DMS79 (cell line): ENCODE results near the gene RAG1.
"Not testable (repeated sequence)": the region's sequence is repeated elsewhere in the genome, so short reads cannot be mapped to it uniquely, and the experiment has no call there.

Experiments
- DNase-seq: peaks from one replicate; lab custom pipeline; 2025; lab: John Stamatoyannopoulos, UW

RAG1 gene

DNA sequence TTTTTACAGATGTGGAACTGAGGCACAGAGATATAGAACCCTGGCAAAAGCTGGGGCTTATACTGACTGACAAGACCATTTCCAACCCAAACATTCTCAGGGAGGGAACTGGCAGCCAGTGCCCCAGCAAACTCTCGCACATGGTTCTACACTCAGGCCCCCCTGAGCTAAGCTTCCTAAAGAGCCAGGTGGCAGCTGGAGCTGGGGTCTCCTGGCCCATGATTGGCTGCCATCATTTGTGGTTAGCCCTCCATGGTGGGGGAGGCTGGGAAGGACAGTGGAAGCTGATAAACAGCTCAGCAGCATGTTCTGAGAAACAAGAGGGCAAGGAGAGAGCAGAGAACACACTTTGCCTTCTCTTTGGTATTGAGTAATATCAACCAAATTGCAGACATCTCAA is at the start of gene RAG1:
Gene RAG1 (plus strand): TSS at position 314 of the 400 bp plus-strand sequence. CDS start 5,298 bp downstream, outside the sequence.
- DNase-seq: no peak

DNA sequence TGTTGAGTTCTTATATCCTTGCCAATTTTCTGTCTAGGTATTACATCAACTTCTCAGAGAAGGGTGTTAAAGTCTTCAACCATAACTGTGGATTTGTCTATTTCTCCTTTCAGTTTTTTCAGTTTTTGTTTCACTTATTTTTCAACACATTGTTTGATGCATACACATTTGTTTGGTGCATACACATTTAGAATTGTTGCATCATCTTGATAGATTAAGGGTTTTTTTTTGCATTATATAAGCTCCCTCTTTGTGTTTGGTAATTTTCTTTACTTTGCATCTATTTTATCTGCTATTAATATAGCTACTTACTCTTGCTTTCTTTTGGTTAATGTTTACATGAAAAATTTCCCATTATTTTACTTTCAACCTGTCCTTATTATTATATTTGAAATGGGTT is 37.0 kb upstream of the RAG1 start:
- no peak for DNase-seq

DNA sequence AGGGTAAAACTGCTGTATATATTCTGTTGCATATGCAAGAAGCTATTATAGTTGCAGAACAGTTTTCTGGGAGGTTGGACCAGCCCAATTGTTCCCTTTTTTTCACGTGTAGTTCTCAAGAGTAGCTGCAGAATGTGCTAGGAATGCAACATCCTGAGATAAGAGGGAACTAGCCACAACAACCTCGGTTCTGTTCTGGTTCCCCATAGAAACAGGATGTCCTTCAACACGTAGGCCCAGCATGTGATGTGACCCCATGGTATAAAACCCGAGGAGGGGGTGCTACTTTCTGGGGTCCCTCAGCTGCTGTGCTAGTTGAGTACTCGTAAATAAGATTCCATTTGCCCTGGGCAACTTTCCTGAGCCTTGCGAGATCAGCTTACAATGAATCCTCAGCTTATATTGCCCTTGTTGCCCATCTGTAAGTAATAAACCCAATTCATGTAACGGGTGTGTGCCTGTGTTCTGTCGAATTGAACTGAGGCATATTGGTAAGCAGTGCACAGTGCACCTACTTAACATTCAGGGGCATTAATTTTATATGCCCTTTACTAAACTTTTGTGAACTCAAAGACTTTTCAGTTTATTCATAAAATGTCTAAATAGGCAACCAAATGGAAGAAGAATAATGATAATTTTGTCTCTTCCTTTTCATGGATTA is 34.7 kb upstream of the RAG1 start:
- no peak for DNase-seq

DNA sequence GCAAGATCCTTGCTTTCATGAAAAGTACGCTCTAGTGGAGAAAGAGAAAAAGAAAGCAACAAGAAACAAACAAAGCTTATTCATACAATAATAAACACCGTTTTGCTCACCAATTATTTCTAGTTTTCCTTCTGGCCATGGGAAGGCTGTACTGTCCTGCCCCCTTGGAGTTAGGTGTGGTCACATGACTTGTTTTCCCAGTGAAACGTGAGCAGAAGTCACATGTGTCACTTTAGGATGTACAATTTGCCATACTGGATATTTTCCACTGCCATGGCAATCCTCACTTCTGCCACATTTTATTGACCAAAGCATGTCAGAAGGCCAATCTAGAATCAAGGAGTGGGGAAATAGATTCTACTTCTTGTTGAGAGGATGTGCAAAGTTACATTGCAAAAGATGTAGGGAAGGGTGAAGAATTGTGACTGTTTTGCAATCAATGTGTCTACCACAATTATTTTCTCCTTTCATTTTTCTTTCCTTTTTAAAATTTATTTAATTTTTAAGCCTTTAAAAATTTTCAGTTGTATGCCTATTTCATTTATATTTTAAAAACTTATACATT is 33.4 kb upstream of the RAG1 start:
- no peak for DNase-seq

DNA sequence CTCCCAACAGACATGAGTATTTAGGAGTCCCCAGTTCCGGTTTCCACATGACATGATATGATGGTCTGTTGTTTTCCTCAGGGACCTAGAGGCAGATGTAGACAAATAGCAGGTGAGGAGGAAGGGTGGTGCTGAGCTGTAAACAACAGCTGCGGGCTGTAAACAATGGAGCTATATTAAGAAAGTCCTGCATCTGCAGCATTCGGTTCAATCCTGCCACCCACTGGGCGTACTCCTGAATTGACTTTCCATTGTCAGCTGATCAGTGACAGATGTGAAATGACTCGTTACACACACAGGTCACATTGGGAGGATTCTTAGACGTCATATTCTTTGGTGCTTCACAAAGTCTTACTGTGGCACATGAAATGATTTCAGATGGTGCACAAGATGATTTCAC is 26.8 kb upstream of the RAG1 start:
- DNase-seq: no peak

DNA sequence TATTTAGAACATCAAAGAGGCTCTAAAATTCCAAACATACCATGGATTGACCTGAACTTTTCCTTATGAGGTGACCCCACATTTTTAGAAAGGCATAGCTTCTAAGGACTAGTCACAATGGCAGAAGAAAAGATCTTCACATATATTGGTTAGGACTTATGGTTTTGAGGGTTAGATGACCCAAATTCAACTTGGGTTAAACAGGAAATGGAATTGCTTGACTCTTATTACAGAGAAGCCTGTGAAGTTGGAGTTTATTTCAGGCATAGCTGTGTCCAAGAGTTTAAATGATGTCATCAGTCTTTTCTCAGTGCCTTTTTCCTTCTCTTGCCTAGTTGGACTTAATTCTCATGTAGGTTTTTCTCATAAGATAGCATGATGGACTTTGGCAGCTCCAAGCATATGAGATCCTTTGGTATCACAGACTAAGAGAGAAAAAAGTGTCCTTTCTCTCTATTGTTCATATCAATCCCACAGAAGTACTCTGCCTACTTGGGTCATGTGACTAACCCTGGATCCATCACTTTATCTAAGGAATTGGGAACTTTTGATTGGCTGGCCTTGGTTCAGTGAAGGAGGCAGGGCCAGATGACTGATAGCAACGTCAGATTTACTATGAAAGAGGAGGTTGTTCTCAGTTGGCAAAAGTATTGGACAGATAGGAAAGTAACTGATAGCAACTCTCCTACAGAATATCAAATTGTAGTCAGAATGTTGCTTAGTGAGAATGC is 17.3 kb upstream of the RAG1 start:
- no peak for DNase-seq

DNA sequence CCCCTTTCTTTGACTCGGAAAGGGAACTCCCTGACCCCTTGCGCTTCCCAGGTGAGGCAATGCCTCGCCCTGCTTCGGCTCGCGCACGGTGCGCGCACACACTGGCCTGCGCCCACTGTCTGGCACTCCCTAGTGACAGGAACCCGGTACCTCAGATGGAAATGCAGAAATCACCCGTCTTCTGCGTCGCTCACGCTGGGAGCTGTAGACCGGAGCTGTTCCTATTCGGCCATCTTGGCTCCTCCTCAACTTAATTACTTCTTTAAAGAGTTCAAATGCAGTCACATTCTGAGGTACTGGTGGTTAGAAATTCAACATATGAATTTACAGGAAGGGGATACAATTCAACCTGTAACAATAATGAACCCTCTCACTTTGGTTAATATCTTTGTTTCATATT is 10.4 kb upstream of the RAG1 start:
- DNase-seq: not testable (repeated sequence)

DNA sequence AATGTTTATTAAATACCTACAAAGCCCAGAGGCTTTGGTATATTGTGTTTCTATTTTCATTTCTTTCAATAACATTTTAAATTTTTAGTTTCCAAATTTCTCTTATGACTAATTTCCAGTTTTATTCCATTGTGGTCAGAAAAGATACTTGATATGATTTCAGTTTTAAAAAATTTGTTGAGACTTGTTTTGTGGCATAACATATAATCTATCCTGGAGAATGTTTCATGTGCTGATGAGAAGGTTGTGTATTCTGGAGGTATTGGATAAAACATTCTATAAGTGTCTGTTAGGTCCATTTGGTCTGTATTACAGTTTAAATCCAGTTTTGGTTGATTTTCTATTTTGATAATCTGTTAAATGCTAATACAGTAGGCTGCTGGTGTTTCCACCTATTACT is 9.8 kb upstream of the RAG1 start:
- no peak for DNase-seq

DNA sequence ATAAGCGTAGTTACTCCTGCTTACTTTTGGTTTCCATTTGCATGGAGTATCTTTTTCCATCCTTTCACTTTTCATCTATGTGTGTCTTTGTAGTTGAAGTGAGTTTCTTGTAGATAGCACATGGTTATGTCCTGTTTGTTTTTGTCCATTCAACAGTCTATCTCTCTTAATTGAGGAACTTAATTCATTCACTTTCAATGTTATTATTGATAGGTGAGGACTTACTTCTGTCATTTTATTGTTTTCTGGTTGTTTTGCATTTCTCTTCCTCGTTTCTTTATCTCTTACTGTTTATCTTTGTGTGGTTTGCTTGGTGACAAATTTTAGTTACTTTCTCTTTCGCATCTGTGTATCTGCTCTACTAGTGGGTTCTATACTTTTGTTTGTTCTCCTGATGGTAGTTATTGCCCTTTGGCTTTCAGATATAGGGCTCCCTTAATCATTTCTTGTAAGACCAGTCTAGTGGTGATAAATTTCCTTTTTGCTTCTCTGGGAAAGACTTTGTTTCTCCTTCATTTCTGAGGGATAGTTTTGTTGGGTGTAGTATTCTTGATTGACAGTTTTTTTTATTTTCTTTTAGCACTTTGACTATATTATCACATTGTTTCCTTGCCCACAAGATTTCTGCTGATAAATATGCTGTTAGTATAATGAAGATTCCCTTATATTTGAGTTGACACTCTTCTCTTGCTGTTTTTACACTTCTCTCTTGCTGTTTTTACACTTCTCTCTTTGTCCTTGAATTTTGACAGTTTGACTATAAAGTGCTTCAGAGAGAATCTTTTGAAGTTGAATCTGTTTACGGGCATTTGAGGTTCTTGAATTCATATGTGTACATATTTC is 9.0 kb upstream of the RAG1 start:
- DNase-seq: no peak

DNA sequence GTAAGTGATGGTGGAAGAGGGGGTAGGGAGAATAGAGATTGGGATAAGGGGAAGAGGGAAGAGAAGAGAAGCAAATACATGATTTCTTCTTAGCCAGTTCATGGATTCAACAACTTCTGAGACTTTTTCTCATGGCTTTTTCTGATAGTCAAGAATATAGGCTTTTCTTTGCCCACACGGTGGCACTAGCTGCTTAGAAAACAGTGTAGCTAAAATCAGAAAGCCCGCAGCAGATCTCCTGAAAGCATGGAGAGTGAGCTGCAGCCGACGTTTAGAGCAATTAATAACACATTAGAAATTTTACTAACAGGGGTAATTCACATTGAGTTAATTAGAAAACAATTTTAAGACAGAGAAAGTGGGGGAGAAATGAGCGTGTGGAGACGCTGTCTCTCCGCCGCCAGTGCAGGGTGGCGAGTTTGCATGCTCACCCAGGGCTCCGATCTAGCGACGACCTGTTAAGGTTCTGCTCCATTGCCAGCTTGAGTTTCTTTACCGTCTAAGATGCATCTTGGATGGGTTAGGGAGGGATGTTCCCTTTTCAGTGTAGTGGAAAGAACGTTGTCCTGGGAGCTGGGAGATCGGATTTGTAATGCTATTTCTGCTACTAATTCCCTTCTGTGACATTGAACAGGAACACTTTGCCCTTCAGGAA is 3.3 kb upstream of the RAG1 start:
- peak; percentile 19 for DNase-seq

DNA sequence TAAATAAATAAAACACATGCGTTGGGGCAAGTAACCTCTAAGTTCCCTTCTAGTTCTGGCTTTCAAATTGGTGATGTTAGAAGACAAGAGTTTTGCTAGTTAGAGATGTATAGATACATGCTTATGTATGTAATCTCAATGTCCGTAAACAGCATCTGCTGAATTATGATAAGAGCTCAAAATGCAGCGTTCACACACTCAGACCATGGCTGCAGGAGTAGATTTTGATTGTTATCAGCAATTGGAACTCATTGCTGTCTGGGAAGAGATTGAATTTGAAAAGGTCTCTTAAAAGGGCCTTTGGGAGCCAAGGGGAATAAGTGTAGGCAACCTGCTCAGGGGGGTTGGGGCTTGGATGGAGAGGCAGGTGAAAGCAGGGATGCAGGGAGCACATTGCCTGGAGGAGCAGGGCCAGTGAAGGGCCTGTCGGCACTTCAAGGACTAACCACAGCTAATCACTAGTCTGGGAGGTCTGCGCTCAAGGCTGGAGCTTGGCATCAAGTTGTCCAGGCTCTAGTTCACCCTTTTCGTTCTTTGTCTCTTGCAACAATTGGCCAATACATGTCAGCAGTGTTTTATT is 2.7 kb upstream of the RAG1 start:
- DNase-seq: no peak

DNA sequence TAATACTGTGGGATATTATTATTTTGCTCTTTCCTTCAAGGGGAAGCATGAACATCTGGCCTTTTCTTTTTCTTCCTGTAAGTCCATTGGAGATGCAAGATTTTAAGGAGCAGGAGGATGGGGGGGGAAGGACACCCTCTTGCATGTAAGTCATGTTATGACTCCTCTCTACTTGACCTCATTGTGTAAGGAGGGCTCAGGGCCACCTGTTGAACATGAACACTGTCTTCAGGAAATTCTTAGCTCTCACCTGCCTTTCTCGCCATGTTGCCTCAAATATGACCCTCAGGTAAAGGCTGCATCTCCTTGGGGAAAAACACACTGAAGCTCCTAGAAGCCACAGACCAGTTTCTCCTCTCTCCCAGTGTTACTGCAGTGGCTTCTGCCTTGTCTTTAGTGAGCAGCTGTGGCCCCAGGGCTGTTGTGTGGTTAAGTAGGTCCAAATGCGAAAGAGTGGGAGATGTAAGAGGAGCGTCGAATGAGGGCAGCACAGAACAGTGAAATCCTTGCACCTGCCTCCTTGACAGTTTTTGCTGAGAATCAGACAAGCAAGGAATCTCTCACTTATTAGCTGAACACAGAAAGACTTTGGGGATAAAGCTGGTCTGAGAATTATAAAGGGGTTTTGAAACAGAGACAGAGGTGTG is 1.3 kb upstream of the RAG1 start:
- DNase-seq: no peak

DNA sequence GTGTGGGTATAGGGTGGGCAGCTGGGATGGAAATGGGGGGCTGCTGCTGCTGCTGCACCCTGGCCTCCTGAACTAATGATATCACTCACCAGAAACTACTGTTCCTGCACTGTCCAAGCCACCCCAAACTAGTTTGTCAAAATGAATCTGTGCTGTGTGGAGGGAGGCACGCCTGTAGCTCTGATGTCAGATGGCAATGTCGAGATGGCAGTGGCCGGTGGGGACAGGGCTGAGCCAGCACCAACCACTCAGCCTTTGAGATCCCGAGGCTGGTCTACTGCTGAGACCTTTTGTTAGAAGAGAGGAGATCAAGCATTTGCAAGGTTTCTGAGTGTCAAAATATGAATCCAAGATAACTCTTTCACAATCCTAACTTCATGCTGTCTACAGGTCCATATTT is 1.3 kb downstream of the RAG1 start:
- no peak for DNase-seq

DNA sequence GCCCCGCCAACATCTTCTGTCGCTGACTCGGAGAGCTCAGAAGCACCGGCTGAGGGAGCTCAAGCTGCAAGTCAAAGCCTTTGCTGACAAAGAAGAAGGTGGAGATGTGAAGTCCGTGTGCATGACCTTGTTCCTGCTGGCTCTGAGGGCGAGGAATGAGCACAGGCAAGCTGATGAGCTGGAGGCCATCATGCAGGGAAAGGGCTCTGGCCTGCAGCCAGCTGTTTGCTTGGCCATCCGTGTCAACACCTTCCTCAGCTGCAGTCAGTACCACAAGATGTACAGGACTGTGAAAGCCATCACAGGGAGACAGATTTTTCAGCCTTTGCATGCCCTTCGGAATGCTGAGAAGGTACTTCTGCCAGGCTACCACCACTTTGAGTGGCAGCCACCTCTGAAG is 6.7 kb downstream of the RAG1 start:
- DNase-seq: no peak

DNA sequence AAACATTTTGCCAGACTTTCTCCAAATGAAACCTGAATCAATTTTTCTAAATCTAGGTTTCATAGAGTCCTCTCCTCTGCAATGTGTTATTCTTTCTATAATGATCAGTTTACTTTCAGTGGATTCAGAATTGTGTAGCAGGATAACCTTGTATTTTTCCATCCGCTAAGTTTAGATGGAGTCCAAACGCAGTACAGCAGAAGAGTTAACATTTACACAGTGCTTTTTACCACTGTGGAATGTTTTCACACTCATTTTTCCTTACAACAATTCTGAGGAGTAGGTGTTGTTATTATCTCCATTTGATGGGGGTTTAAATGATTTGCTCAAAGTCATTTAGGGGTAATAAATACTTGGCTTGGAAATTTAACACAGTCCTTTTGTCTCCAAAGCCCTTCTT is 9.6 kb downstream of the RAG1 start:
- no peak for DNase-seq

DNA sequence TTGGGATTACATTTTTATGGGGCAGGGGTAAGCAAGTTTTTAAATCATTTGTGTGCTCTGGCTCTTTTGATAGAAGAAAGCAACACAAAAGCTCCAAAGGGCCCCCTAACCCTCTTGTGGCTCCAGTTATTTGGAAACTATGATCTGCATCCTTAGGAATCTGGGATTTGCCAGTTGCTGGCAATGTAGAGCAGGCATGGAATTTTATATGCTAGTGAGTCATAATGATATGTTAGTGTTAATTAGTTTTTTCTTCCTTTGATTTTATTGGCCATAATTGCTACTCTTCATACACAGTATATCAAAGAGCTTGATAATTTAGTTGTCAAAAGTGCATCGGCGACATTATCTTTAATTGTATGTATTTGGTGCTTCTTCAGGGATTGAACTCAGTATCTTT is 10.1 kb downstream of the RAG1 start:
- no peak for DNase-seq

DNA sequence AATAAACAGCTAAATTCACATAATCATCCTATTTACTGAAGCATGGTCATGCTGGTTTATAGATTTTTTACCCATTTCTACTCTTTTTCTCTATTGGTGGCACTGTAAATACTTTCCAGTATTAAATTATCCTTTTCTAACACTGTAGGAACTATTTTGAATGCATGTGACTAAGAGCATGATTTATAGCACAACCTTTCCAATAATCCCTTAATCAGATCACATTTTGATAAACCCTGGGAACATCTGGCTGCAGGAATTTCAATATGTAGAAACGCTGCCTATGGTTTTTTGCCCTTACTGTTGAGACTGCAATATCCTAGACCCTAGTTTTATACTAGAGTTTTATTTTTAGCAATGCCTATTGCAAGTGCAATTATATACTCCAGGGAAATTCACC is 10.7 kb downstream of the RAG1 start:
- DNase-seq: no peak

DNA sequence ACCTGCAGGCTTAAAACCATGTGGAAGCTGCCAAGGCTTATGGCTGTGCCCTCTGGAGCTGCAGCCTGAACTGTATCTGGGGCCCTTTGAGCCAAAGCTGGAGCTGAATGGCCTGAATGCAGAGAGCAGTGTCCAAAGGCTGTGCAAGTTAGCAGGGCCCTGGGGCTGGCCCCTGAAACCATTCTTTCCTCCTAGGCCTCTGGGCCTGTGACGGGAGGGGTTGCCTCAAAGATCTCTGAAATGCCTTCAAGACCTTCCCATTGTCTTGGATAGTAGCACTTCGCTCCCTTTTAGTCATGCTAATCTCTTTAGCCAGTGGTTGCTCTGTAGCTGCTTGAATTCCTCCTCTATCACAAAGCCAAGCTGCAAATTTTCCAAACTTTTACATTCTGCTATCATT is 13.7 kb downstream of the RAG1 start:
- DNase-seq: no peak

DNA sequence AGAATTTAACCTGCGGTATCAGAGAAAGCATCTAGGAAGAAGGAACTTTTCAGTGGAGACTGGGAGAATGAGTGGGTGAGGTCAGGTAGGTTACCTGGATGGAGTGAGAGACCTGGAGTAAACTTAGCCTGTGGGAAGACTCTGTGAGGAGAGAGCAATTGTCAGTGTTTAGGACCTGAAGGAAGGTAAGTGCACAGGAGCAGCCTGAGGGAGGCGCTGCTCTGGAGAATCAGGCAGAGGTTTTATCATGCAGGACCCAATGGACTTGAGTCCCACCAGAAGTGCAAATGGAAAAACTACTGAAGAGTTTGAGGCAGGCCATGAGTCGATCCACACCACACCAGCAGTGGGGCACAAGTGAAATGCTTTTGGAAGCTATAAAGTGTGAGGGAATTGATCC is 15.9 kb downstream of the RAG1 start:
- DNase-seq: no peak

DNA sequence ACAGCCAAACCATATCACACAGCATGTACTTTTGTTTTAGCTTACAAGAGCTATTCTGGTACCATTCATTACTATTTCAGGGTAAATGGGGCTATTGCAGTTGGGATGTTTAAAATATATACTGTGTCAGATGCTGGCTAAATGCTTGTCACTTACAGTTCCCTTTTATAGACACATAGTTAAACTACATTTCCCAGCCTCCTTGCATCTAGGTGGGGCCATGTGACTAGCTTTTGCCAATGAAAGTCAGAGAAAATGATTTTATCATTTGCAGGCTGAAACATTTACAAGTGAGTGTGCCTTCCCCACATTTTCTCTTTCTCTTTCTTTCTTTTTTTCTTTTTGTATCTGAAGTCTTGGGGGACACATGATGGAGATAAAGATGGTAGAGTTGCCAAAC is 18.7 kb downstream of the RAG1 start:
- DNase-seq: no peak

DNA sequence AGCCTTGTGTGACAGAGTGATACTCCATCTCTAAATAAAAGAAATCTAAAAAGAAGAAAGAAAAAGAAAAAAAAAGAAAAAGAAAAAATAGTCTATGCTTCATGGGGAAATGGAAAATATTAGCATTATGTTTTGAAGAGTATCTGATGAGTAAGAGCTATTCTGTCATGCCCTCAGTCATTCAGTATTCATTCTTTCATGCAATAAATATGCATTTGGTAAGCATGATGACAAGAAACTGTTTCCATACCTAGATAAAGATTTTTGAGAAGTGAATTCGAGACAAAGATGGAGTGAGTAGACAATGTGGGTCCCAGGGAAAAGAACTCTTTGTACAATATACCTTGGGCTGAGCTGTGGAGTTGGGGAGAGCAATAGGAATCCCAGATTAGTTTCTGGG is 20.3 kb downstream of the RAG1 start:
- DNase-seq: no peak
